Measurements from ENCODE around the gene ZNF497.

Gene ZNF497

GRCh38 chr19:58346961-58347929 is 15.3 kb downstream of the ZNF497 start:
- peak; percentile 50 to 68 for DNase-seq

GRCh38 chr19:58345558-58345957 is 17.0 kb downstream of the ZNF497 start:
- DNase-seq = no peak

- no peak for DNase-seq
Observed at GRCh38 chr19:58338825-58339558, 23.6 kb downstream of the ZNF497 start.

- DNase-seq = no peak
Observed at GRCh38 chr19:58338336-58338735, 24.2 kb downstream of the ZNF497 start.

GRCh38 chr19:58336820-58337219 is 25.7 kb downstream of the ZNF497 start:
- no peak for DNase-seq

- no peak for DNase-seq
Observed at GRCh38 chr19:58336216-58336615, 26.3 kb downstream of the ZNF497 start.

- no peak for DNase-seq
Observed at GRCh38 chr19:58335630-58336029, 26.9 kb downstream of the ZNF497 start.

- DNase-seq = no peak
Observed at GRCh38 chr19:58334691-58335249, 27.8 kb downstream of the ZNF497 start.

GRCh38 chr19:58332697-58333096 is 29.9 kb downstream of the ZNF497 start:
- no peak for DNase-seq

GRCh38 chr19:58330458-58330857 is 32.1 kb downstream of the ZNF497 start:
- DNase-seq = no peak

- no peak for DNase-seq
Observed at GRCh38 chr19:58328999-58329398, 33.6 kb downstream of the ZNF497 start.

GRCh38 chr19:58326914-58327726 is 35.4 kb downstream of the ZNF497 start, which contains the start of gene ZSCAN22:
ZSCAN22 (plus strand) TSS chr19:58326994; CDS start chr19:58334803, 7,809 bp downstream.
- DNase-seq = peak; percentile 87

GRCh38 chr19:58326501-58326913 is 36.0 kb downstream of the ZNF497 start:
- DNase-seq = no peak

- DNase-seq = no peak
Observed at GRCh38 chr19:58325311-58326022, 37.1 kb downstream of the ZNF497 start.

GRCh38 chr19:58319241-58319640 is 43.3 kb downstream of the ZNF497 start:
- no peak for DNase-seq

- no peak for DNase-seq
Observed at GRCh38 chr19:58318297-58318696, 44.3 kb downstream of the ZNF497 start.

GRCh38 chr19:58317476-58318072 is 45.0 kb downstream of the ZNF497 start:
- DNase-seq = no peak

GRCh38 chr19:58315580-58315979 is 47.0 kb downstream of the ZNF497 start:
- DNase-seq = no peak

- no peak for DNase-seq
Observed at GRCh38 chr19:58311345-58311865, 51.1 kb downstream of the ZNF497 start.

- DNase-seq = peak in 1 of 2 donors; percentile 6
Observed at GRCh38 chr19:58310685-58311084, 51.9 kb downstream of the ZNF497 start.

GRCh38 chr19:58307736-58308135 is 54.8 kb downstream of the ZNF497 start:
- no peak for DNase-seq
